ENCODE measurements around the gene TRPV4. TPM values are rescaled to one million over a fixed set of nuclear protein-coding genes. Genes with fewer than 3 reads are reported as not detected.

The TRPV4 gene
- total RNA-seq, 3 donors from 2014 or later (not counting 1 experiment from before 2014, with no cell fraction given), result not detected

GRCh38 chr12:109766251-109766778 lies 66.9 kb downstream of the TRPV4 start:
- Mint-ChIP-seq H3K4me1 (peaks cover 0 to 9% of the 10 kb centered on the region in 2 donors), H3K27me3 (ENCODE audit: low read depth in 2 of 2) (no peaks in the 10 kb centered on the region), H3K4me3 (no peak overlapping the region), H3K9me3 (no peaks in the 10 kb centered on the region), H3K36me3 (no peaks in the 10 kb centered on the region), H3K27ac (no peak overlapping the region)
- 92% methylated on average over 12 of the region's 12 CpGs for WGBS (ENCODE audit: insufficient coverage)
- Histone ChIP-seq H3K9me3 (ENCODE audit: control insufficient read depth, insufficient read depth, low read length) (peaks cover 7% of the 10 kb centered on the region), H3K27me3 (ENCODE audit: control insufficient read depth, insufficient read depth, low read length) (no peaks in the 10 kb centered on the region), H3K4me3 (ENCODE audit: low read length) (no peak overlapping the region), H3K4me1 (ENCODE audit: control insufficient read depth, insufficient read depth, low read length) (no peaks in the 10 kb centered on the region), H3K36me3 (ENCODE audit: control insufficient read depth, insufficient read depth, low read length) (no peaks in the 10 kb centered on the region), H3K27ac (ENCODE audit: low read length) (no peak overlapping the region)
- intact Hi-C loops (cut with micrococcal nuclease), result no loop called here
- no peak for ATAC-seq
- DNase-seq, result peak in 1 of 2 donors; percentile 12
- no peak for TF ChIP-seq CTCF (IDR thresholded peaks at IDR 0.05)

GRCh38 chr12:109765446-109765810 lies 67.8 kb downstream of the TRPV4 start:
- no peaks in the 10 kb centered on the region for H3K27me3 Mint-ChIP-seq (ENCODE audit: low read depth in 2 of 2)
- H3K27ac Mint-ChIP-seq, result no peak overlapping the region
- H3K4me1 Mint-ChIP-seq, result peaks cover 0 to 13% of the 10 kb centered on the region in 2 donors
- H3K36me3 Mint-ChIP-seq, result no peaks in the 10 kb centered on the region
- no peak for ATAC-seq
- Histone ChIP-seq H3K4me1 (ENCODE audit: control insufficient read depth, insufficient read depth, low read length) (no peaks in the 10 kb centered on the region), H3K9me3 (ENCODE audit: control insufficient read depth, insufficient read depth, low read length) (peaks cover 7% of the 10 kb centered on the region), H3K36me3 (ENCODE audit: control insufficient read depth, insufficient read depth, low read length) (no peaks in the 10 kb centered on the region), H3K27ac (ENCODE audit: low read length) (no peak overlapping the region), H3K27me3 (ENCODE audit: control insufficient read depth, insufficient read depth, low read length) (no peaks in the 10 kb centered on the region), H3K4me3 (ENCODE audit: low read length) (no peak overlapping the region)
- intact Hi-C loops (cut with micrococcal nuclease), result no loop called here
- WGBS (ENCODE audit: insufficient coverage), result 91% methylated on average over 6 of the region's 6 CpGs
- no peaks in the 10 kb centered on the region for H3K9me3 Mint-ChIP-seq
- DNase-seq, result no peak
- no peak for TF ChIP-seq CTCF (IDR thresholded peaks at IDR 0.05)
- H3K4me3 Mint-ChIP-seq, result no peak overlapping the region

- Histone ChIP-seq H3K36me3 (ENCODE audit: control insufficient read depth, insufficient read depth, low read length) (no peaks in the 10 kb centered on the region), H3K27ac (ENCODE audit: low read length) (no peak overlapping the region), H3K4me3 (ENCODE audit: low read length) (no peak overlapping the region), H3K4me1 (ENCODE audit: control insufficient read depth, insufficient read depth, low read length) (no peaks in the 10 kb centered on the region), H3K27me3 (ENCODE audit: control insufficient read depth, insufficient read depth, low read length) (no peaks in the 10 kb centered on the region), H3K9me3 (ENCODE audit: control insufficient read depth, insufficient read depth, low read length) (peaks cover 7% of the 10 kb centered on the region)
- no peak for ATAC-seq
- no peak for TF ChIP-seq CTCF (IDR thresholded peaks at IDR 0.05)
- Mint-ChIP-seq H3K36me3 (no peaks in the 10 kb centered on the region), H3K4me1 (peaks cover 0 to 14% of the 10 kb centered on the region in 2 donors), H3K27ac (no peak overlapping the region), H3K9me3 (no peaks in the 10 kb centered on the region), H3K4me3 (no peak overlapping the region), H3K27me3 (ENCODE audit: low read depth in 2 of 2) (no peaks in the 10 kb centered on the region)
- intact Hi-C loops (cut with micrococcal nuclease), result loop anchor here (1.0 kb wide), 1 partner anchor 28 kb away; no protein-coding TSS in a partner anchor
- WGBS (ENCODE audit: insufficient coverage), result 91% methylated on average over 18 of the region's 18 CpGs
- peak in 1 of 2 donors; percentile 9 for DNase-seq
Measured at GRCh38 chr12:109764776-109765445, 68.3 kb downstream of the TRPV4 start.
